ENCODE measurements around the gene GATD1. TPM values are rescaled to one million over a fixed set of nuclear protein-coding genes. Genes with fewer than 3 reads are reported as not detected.

The GATD1 gene
- polyA plus RNA-seq, 3 donors: 47.3 to 62.5 (median 53.8) TPM

DNA sequence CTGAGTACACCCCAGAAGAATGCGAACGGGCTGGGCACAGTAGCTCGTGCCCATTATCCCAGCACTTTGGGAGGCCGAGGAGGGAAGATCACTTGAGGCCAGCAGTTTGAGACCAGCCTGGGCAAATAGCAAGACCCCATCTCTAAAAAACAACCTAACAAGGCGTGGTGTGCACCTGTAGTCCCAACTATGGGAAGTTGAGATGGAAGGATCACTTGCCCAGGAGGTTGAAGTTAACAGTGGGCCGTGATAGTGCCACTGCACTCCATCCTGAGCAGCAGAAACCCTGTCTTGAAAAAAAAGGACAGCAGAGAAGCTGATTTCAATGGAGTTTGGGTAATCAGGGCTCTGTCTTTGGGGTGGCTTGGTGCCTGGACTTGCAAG, 35.8 kb upstream of the GATD1 start:
- no peak for DNase-seq (ENCODE audit: low read depth in 3 of 3, low spot score in 2 of 3)

DNA sequence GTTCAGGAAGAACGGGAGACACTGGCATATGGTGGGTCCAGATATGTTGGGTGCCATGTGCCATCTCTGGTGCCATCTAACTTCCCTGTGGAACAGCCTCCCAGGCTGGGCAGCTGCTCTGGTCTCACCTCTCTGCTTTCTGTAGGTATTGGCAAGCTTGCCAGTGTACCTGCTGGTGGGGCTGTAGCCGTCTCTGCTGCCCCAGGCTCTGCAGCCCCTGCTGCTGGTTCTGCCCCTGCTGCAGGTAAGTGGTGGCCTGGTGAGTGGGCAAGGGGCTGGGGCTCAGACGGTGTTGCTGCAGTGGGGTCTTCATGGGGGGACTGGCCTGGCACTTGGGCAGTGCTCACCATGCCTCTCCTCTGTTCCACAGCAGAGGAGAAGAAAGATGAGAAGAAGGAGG, 35.1 kb upstream of the GATD1 start:
- DNase-seq (ENCODE audit: low read depth in 3 of 3, low spot score in 2 of 3): no peak

DNA sequence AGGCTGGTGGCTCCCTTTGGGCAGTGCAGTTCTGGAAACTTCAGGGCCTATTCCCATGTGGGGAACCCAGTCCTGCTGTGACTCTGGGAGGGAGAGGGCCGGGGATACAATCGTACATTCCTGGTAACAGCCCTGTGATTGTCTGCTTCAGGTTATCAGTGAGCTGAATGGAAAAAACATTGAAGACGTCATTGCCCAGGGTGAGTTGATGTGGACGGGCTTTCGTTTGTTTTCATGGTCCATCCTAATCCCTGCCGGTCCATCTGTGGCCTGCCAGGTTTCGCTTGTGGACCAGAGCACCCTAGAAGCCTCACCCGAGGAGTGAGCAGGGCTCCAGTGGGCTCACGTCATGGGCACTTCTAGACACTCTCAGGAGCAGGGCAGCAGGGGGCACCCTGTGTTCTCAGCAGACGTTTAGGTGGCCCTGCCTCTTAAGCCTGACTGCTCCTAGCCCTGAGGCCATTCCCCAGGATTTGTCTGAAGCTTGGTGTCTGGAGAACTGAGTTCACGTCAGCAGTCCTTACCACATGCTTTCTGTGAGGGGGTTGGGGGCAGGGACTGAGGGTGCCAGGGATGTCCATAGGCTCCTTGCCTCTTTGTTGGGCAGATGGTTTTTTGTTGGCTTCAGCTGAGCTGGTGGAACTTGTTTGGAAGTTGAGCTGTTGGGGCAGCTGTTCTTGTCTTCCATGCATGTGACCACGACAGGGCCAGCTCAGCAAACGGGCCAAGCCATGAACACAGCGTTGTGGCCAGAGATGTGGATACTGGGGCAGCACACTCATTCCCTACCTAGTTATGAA, 34.4 kb upstream of the GATD1 start:
- DNase-seq (ENCODE audit: low read depth in 3 of 3, low spot score in 2 of 3): no peak

DNA sequence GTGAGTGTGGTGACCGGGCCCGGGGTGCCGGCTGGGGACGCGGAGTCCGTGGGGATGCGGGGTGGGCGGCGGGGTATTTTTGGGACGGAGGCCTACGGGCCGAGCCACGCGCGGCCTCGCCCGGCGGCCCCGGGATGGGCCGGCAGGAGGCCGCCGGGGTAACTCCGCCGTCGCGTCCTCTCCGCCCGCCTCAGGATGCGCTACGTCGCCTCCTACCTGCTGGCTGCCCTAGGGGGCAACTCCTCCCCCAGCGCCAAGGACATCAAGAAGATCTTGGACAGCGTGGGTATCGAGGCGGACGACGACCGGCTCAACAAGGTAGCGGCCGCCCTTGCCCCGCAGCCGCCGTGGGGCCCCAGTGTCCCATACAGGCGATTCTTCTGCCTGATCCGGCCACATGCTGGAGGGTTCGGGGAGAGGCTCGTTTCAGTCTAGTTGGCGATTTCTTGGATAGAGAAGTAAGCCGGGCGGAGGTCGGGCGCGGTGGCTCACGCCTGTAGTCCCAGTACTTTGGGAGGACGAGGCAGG, 32.8 kb upstream of the GATD1 start:
- DNase-seq (ENCODE audit: low read depth in 3 of 3, low spot score in 2 of 3): no peak

DNA sequence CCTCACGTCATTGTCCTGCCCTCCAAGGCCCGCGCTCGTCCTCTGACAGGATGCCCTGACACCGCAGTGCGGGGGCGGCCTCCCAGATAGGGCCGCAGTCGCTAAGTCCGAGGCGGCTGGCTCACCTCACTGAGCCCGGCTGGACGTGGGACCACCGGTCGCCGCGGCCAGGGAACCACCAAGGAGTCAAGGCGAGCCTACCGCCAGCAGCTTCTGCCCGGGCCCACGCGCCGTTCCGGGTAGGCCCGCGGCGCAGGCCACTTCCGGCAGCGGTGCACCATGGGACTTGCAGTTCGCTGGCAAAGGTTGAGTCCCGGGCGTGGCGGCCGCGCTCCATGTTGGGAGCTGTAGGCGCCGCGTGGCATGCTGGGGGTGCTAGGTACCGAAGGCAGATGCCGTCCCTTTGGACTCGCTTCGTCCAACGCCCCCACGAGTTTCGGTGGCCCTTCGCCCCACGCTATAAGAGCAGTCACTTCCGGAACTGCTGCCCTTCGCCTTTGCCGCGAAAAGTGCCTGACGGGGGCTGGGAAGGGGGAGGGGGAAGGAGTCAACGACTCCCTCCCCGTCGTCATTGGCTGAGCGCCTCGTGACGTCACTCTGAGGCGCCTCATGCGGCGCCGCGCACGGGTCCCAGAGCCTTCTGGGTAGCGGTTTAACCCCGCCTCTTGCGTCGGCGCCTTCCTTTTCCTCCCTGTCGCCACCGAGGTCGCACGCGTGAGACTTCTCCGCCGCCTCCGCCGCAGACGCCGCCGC, 32.2 kb upstream of the GATD1 start, which contains the start of gene RPLP2:
Gene RPLP2, plus strand, starts transcription at position 681 of the 753 bp plus-strand sequence. CDS start 268 bp downstream, outside the sequence.
- DNase-seq (ENCODE audit: low read depth in 3 of 3, low spot score in 2 of 3): peak; percentile 94 to 98 (median 96)

DNA sequence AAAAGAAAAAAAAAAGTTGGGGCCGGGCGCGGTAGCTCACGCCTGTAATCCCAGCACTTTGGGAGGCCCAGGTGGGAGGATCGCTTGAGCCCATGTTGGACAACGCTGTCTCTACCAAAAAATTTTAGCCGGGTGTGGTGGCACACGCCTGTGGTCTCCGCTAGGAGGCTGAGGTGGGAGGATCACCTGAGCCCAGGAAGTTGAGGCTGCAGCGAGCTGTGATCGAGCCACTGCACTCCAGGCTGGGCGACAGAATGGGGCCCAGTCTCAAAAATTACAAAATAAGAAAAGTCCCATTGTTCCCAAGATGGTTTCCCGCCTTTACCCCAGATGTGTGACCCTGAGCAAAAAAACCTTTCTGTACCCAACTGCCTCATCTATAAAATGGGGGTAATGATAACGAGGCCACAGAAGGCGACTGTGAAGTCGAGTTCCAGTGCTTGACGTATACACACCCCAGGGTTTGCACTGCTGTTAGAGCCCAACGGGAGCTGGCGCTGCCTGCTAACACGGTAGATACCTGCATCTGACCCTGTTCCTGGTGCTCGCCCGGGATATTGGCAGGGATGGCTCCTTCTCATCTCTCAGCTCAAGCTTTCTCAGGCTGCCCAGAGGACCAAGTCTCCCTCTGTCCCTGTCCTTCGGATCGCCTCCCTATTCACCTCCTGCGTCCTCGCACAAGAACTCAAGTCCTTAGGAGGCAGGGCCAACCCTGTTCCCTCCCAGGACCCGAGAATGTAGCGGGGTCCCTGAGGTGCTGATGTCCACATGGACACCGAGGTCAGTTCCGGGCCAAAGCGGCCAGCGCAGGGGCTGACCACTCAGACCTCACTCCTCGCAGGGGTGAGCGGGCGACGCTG, 31.4 kb upstream of the GATD1 start:
- no peak for DNase-seq (ENCODE audit: low read depth in 3 of 3, low spot score in 2 of 3)

DNA sequence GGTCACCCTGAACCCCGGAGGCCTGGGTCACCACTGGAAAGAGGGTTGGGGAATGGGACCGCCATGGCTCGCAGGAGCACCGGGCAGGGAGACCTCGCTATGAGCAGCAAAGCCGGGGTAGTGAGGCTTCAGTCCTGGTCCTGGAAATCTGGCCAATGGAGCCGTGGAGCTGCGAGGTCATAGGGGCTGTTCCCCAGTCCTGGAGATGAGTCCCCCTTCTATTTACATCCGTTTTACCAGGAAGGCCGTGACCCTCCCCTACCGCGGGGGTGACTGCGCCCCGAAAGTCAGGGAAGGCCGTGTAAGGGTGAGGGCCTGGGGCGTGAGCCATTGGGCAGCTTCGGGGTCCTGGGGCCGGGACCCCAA, 27.3 kb upstream of the GATD1 start:
- DNase-seq (ENCODE audit: low read depth in 3 of 3, low spot score in 2 of 3): no peak

DNA sequence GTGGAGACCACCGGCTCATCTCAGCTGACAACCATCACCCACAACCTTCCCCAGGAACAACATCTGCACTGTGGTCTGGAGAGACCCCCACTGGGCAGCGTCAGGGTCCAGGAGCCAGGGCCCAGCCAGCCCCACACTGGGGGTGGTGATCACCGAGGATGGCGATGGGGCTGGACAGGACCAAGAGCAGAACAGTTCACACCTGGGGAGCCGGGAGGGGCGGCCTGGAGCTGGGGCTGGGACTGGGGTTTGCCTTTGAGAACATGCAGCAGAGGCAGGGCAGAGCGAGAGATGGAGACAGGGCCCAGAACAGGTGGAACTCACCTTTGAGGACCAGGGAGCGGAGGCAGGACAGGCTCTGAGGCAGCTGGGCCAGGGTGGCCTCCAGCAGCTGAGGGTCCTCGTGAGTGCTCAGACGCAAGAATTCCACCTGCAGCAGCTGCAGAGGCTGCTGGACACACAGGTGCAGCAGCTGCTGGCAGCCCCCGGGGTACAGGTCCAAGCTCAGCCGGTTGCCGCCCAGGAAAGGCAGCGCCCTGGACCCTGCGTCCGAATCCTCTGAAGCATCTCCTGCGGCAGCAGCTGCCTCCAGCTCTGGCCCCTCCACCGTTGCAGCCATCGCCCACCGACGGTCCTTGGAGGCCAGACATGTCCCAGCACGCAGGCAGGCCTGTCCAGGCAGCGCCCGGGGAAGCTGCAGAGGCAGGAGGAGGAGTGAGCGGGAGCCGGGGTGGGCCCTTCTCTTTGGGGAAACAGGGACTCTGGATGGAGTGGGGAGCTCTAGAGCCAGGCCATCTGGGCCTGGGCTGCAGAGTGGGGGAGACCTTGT, 26.7 kb upstream of the GATD1 start:
- DNase-seq (ENCODE audit: low read depth in 3 of 3, low spot score in 2 of 3): no peak

DNA sequence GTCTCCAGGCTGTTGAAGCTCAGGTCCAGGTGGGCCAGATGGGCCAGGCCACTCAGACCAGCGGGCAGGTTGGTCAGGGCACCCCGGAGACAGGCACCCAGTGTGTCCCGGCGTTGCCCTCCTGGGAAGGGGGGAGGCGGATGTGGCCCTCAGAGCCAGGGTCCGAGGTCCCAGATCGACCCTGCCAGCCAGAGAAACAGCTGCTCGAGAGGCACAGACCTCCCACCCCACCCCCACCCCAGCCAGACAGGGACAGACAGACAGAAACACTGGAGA, 26.1 kb upstream of the GATD1 start:
- no peak for DNase-seq (ENCODE audit: low read depth in 3 of 3, low spot score in 2 of 3)

DNA sequence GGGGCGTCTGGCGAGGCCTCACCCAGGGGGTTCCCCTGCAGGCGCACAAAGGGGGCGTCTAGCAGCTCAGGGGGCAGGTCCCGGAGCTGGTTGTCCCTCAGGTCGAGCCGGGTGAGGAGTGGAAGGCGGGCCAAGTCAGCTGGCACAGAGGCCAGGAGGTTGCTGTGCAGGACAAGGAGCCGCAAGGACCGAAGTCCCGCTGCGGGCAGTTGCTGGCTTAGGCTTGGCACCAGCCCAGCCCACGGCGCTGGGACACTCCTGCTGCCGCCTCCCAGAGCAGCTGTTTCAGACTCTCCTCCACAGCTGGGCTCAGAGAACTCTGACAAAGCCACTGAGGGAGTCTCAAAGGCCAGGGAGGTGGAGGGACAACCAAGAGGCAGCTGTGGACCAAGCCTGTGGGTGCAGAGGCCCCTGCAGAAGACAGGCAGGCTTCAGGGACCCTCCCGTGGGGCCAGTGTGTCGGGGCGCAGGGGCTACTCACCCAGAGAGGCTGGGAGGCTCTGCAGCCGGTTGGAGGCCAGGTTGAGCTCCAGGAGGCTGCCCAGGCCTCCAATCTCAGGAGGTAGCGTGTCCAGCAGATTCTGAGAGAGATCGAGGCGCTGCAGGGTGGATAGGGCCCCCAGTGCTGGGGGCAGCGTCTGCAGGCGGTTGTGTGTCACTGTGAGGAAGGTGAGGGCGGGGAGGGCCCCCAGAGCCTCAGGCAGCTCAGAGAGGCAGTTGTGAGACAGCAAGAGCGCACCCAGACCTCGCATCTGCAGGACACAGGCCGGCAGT, 25.6 kb upstream of the GATD1 start:
- no peak for DNase-seq (ENCODE audit: low read depth in 3 of 3, low spot score in 2 of 3)

DNA sequence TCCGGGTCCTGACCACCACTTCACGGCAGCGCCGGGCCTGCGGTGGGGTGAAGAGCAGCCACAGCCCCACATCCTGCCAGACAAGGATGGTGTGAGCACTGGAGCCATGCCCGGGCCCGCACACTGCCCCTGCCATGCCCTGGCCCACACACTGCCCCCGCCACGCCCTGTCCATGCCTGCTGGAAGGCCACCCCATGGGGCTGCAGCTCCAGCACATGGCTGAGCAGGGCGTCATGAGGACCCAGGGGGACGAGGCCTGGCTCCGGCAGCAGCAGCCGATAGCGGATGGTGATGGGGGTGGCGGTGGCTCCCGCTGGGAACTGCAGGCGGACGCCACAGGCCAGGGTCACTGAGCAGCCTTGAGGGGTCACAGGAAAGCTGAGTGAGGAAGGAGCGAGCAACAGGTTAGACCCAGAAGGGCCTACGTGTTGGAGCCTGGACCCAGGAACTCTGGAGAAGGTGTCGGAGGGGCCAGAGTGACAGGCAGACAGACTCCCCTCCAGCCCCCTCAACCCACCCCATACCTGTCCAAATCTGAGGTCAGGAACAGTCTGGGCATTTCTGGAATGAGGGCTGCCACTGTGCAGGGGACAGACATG, 24.8 kb upstream of the GATD1 start:
- DNase-seq (ENCODE audit: low read depth in 3 of 3, low spot score in 2 of 3): no peak

DNA sequence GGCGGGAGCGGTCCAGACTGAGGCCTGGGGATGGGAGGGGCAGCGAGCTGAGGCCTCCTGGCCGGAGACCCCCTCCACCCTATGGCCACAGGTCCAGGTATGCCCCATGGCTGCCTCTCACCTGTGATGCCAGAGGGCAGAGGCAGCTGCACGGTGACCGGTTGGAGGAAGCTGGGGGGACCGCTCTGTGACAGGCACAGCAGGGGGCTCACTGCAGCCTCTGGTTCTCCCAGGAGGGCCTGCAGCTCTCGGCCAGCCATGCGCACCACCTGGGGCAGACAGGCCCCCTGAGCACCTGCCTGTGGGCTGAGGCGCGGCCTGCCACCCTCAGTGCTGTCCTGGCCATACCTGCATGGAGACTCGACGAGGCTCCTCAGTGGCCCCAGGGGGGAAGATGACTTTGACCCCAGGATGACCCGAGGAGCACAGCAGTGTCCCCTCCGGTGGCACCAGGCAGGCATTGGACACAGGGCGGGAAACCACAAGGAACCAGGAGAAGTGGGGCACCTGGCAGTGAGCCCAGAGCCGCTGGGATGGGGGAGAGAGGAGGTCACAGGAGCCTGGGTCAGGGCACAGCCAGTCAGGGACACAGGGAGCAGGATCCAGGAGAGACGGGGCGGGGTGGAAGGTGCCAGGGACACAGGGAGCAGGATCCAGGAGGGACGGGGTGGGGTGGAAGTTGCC, 24.0 kb upstream of the GATD1 start:
- no peak for DNase-seq (ENCODE audit: low read depth in 3 of 3, low spot score in 2 of 3)

DNA sequence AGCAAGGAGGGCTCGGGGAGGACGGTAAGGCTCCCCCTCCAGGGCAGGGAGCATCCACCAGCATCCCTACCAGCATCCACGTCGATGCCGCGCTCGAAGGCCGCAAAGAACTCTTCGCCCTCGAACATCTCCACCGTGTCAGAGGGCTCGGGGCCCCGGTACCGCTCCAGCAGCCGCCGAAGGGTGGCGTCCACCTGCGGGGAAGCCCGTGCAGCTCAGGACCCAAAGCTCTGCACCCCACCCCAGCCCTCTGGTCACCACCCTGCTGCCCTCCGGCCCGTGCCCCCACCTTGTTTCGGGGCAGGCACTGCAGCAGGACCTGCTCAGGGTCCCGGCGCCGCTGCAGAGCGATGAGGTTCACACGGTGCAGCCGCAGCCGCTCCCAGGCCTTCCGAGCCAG, 23.2 kb upstream of the GATD1 start:
- no peak for DNase-seq (ENCODE audit: low read depth in 3 of 3, low spot score in 2 of 3)

DNA sequence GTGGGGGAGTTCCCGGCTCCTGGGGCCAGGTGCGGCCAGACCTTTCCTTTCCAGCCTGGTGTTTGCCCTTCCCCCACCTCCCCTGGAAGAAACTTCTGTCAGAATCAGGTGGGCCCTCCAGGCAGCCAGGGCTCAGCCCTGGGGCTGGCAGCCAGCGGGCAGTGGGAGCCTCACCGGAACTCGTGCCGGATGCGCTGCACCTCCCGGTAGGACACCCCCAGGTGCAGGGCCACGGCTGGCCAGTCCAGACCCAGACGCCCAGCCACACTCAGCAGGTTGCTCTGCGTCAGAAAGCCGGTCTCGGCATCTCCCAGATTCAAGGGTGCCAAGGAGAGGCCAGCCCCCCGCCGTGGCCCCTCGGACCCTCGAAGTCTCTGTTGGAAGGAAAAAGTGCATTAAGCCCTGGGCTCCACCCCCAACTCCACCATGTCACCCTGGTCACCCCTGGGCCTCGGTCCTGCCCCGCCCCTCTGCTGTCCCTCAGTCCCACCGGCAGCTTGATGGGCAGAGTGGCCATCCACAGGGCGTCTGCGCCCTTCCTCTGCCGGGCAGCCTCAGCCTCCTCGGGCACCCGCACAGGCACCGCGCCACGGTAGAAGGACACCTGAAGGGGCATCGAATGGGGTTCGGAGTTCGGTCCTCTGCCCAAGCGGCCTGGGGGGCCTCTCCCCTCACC, 22.5 kb upstream of the GATD1 start:
- no peak for DNase-seq (ENCODE audit: low read depth in 3 of 3, low spot score in 2 of 3)

DNA sequence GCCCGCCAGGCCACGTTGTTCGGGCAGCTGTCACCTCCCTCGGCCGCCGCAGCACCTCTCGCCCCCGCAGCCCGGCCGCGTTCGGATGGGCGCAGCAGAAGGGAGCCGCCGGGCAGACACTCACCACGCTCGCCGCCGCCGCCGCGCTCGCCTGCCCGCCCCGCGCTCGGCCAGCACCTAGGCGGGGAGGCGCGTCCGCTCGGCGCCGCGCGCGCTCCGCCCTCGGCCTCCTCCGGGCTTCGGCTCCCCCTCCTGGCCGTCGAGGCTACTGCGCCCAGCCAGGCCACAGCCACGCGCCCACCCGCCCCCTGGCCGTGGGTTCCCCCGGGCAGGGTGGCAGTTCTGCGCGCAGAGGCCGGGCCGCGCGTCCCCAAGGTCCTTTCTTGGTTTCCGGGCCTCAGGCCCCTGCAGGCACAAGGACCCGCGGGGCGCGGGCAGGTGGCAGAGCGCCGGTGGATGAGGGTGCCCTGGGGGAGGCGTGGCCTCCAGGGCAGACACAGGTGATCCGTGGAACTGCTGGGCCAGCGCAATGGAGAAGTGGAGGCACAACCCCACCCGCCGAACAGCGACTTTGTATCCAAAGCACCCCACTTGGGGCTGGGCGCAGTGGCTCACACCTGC, 20.9 kb upstream of the GATD1 start, which contains the start of gene SLC25A22:
Gene SLC25A22, minus strand, starts transcription at position 189 of the 621 bp plus-strand sequence. CDS start 3,275 bp downstream, outside the sequence.
- DNase-seq (ENCODE audit: low read depth in 3 of 3, low spot score in 2 of 3): no peak

DNA sequence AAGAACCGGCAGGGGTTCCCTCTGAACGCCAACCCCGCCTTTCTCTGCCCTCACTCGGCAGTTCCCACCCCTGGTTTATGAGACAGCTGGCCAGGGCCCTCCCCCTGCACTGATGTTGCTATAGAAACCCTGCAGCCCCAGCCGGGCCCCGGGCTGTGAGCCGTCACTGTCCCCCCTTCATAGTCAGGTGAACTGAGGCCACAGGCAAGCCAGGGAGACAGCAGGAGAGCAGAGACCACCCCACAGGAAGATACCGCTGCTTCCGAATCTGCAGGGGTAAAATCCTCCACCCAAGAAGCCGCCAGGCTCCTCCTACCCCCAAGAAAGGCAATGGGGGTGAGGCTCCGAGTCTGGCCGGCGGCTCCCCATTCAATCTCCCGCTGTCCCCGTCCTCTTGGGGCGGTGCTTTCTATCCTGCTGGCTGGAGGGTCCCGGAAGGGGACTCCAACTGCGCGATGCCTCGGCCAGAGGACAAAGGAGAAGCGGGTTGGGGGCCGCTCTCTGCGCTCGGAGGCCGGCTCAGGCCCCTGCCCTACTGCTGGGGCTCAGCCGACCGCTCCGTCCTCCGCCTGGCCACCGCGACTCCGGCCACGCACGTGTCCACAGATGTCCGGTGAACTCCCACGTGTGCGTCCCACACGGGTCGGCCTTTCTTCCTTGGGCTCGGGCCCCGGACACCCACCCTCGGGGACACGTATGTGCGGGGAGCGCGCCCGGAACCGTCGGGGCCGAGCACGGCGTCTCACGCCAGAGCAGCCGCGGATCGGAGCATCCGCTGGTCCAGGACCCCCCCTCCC, 20.2 kb upstream of the GATD1 start:
- DNase-seq (ENCODE audit: low read depth in 3 of 3, low spot score in 2 of 3): peak in 1 of 3 donors; percentile 70

Measured in right renal cortex interstitium (tissue), 3 donors.